ENCODE measurements around the gene COL5A1.
"Not testable (repeated sequence)": the region's sequence is repeated elsewhere in the genome, so short reads cannot be mapped to it uniquely, and the experiment has no call there.

Gene COL5A1

GRCh38 chr9:134843740-134844139 lies 202.1 kb downstream of the COL5A1 start:
- DNase-seq = no peak

DNA sequence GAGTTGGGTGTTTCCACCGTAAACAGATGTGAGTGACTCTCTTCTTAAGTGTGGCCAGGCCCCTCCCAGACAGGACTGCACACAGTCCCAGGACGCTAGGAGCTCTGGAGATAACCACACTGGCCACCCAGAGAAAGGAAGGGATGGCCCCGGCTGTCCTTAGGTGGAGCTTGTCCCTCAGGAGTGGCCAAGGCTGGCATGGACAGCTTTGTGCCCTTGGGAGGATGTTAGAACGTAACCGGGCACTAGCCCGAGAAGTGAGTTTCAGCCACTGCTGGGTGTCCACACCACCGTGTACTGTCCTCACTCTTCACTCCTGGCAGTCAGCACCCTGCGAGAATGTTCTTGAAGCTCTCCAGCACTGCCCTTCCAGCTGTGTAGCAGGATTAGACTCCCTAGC lies 203.2 kb downstream of the COL5A1 start:
- DNase-seq = no peak

DNA sequence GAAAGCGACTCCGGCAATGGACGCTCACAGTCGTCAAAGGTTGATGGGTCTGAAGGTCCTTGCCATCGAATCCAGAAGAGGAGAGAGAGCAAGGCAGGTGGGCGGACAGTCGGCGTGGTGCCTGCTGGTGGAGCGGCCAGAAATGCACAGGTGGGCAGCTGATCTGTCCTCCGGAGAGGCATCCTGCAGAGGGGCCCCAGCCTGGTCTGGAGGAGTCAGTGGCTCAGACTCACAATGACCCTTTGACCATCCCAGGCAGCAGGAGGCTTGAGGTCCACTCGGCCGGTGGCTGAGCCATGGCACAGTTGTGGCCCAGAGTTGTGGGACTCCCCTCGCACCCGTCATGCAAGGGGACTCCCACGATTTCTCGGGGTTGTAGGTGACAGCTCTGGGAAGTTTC lies 204.6 kb downstream of the COL5A1 start:
- DNase-seq = no peak

DNA sequence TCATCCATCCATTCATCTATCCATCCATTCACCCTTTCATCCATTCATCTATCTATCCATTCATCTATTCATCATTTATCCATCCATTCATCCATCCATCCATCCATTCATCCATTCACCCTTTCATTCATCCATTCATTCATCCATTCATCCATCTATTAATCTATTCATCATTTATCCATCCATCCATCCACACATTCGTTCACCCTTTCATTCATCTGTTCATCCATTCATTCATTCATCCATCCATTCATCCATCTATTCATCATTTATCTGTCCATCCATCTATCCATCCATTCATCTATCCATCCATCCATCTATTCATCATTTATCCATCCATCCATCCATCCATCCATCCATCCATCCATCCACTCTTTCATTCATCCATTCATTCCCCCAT lies 205.1 kb downstream of the COL5A1 start:
- no peak for DNase-seq

GRCh38 chr9:134847138-134847537 lies 205.5 kb downstream of the COL5A1 start:
- no peak for DNase-seq

DNA sequence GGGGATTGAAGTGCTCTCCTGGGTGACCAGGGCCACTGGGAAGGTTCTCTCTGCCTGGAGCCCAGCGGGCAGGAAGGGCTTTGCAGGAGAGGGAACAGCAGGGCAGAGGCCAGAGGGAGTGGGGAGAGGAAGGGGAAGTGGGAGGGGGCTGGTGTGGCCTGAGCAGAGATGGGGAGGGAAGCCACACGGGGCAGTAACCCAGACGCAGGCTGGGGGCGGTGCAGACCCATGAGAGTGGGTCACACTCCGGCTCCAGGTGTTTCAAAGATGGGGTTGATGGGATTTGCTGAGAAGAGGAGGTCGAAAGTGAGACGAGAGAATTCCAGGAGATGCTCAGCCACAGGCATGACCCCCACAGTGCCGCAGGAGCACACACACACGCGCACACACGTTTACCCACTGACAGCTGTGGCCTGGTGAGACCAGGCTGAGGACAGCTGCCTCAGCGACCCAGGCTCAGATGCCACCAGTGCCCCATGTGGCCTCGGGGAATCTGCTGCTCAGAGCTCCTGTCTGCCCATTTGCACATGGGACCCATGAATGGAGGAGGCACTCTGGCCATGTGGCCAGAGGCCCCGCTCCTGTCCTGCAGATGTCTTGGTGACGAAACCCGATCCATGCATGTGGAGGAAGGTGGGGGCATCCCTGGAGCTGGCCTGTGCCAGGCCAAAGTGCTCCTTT lies 206.3 kb downstream of the COL5A1 start:
- DNase-seq = no peak

- no peak for DNase-seq
Observed at GRCh38 chr9:134848504-134848903, 206.9 kb downstream of the COL5A1 start.

DNA sequence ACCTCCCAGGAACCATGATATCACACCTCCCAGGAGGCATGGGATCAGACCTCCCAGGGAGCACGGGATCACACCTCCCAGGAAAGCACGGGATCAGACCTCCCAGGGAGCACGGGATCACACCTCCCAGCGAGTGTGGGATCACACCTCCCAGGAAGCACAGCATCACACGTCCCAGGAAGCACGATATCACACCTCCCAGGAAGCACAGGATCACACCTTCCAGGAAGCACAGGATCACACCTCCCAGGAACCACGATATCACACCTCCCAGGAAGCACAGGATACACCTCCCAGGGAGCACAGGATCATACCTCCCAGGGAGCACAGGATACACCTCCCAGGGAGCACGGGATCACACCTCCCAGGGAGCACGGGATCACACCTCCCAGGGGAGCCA lies 209.0 kb downstream of the COL5A1 start:
- no peak for DNase-seq

DNA sequence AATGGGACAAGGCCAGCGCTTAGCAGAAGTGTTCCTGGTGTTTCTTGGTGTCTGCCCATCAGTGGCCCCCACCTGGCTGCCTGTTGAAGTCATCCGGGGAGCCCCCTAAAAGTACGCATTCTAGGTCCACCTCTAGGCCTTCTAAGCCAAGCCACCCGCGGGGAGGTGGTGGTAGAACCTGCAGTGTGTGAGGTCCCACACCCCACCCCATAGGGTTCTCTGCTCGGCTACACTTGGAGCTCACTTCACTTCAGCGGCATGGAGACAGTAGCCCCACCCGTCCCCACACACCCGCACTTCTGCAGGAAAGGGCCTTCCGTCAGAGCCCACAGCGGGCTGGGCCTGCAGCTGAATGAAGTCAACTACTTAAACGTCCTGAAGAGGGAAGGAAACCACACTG lies 209.4 kb downstream of the COL5A1 start:
- DNase-seq = no peak

DNA sequence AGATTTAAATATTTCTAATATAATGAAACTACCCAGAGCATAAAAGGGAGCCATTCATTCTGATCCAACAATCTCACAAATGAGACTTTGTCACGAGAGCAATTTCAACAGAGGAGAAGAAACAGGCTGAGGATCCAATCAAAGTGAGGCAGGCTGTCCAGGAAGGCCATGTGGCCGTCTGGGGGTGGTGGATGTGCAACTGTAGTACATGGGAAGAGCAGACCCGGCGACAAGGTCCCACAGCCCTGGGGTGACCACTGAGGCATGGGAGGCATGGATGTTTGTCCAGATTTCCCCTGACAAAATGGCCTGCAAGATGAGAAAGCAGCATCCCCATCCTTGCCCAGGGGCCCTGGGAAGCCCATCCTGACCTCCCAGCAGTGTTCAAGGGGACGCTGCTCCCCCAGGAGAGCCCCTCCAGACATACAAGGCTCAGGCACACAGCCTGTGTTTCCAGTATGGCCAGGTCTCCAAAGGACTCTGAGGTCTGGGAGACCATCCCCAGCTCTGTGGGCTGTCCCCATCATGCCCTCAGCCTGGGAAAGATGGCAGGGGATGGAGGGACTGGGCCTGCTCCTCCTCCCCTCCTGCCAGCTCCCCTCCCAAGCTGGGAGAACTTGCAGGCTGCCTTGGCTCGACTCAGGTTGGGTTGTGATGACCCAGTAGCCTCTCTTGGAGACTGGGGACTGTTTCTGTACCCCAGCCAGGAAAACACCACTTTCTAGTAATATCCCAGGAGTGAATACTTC lies 211.5 kb downstream of the COL5A1 start:
- DNase-seq = no peak

DNA sequence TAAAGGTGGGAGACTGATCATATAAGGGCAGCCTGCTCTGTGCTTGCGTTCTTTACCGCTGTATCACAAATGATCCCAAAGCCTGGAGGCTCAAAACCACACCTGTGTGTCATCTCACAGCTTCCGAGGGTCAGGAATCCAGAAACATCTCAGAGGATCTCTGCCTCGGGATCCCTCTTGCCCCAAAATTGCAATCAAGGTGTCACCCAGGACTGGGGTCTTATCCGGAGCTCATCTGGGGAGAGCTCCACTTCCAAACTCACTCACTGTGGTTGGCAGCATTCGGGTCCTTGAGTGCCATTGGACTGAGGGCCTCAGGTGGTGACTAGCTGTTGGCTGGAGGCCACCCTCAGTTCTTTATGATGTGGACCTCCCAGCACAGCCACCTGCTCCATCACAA lies 212.3 kb downstream of the COL5A1 start:
- no peak for DNase-seq

DNA sequence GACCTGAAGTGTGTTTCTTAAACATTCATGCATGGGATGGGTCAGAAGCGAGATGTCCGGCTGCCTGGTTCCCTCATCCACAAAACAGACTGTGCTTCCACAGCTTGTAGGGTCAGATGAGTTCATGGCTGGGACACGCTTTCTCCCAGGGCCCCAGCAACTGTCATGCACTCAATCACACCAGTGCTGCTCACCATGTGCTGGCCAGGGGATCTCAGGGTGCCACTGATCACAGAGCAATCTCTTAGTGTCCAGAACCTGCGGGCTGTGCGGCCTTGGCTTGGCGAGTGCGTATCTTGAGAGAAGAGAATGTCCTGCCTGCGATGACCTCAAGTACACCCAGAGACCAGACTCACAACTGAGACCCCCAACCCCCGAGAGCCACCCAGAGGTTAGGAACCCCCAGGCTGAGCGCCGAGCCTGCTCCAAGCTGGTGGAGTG lies 213.0 kb downstream of the COL5A1 start:
- no peak for DNase-seq

- DNase-seq = no peak
Observed at GRCh38 chr9:134855231-134855899, 213.8 kb downstream of the COL5A1 start.

DNA sequence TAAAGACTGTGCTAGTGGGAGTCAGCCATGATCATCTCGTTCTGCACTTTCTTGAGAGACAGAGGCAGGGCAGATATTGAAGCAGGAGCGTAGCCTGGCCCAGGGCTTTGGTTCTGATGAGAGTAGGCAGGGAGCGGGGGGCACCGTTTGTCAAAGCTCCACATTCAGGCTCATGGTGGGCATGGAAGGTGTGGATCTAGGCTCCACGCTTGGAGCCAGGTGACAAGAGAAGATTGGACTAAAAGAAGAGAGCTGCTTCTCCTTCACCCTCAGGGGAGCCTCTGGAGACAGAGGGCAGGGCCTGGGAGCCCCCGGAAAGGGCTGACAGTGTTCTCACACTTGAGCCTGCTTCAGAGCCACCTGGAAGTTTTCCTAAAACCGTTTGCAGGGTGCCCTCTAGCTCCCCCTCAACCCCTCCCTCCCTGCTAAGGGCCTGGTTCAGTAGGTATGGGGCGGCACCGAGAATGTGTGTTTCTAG lies 214.3 kb downstream of the COL5A1 start:
- no peak for DNase-seq

DNA sequence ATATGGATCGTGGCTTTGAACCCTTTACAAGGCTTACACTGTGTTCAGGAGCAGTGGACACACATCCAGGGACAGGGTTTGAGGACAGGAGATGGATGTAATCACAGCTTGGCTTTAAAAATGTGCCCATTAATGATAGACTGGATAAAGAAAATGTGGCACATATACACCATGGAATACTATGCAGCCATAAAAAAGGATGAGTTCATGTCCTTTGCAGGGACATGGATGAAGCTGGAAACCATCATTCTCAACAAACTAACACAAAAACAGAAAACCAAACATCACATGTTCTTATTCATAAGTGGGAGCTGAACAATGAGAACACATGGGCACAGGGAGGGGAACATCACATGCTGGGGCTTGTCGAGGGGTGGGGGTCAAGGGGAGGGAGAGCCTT lies 215.8 kb downstream of the COL5A1 start:
- not testable (repeated sequence) for DNase-seq

- DNase-seq = peak; percentile 27 to 52
Observed at GRCh38 chr9:134858051-134858841, 216.6 kb downstream of the COL5A1 start.

- DNase-seq = no peak
Observed at GRCh38 chr9:134860510-134860909, 218.9 kb downstream of the COL5A1 start.

DNA sequence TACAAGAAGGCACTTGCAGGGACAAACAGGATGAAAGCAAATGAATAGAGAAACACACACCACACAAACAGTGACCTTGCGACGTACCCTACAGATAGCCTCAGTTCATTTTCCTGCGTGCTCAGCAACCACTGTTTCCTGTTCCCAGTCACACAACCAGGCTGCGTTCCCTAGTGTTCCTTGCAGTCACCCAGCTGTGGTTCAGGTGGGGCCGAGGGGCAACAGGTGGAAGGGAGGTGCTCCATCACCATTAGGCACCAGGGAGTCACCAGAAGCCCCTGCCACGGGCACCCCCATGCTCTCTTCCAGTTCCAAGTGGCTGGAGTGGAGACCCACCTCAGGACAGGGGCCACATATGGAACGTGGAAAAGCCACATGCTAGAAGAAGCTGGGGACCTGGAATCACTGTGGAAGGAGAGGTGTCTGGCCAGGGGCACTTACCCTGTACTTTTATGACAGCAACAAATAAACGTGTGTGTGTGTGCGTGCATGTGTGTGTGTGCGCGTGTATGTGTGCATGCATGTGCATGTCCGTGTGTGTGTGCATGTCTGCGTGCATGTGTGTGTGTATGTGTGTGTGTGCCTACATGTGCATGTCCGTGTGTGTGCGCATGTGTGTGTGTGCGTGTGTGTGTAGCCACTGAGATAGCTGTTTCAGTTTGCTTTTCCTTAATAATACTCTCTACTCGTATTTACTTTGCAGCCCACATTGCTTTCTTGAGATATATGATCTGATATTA lies 220.2 kb downstream of the COL5A1 start:
- DNase-seq = no peak

DNA sequence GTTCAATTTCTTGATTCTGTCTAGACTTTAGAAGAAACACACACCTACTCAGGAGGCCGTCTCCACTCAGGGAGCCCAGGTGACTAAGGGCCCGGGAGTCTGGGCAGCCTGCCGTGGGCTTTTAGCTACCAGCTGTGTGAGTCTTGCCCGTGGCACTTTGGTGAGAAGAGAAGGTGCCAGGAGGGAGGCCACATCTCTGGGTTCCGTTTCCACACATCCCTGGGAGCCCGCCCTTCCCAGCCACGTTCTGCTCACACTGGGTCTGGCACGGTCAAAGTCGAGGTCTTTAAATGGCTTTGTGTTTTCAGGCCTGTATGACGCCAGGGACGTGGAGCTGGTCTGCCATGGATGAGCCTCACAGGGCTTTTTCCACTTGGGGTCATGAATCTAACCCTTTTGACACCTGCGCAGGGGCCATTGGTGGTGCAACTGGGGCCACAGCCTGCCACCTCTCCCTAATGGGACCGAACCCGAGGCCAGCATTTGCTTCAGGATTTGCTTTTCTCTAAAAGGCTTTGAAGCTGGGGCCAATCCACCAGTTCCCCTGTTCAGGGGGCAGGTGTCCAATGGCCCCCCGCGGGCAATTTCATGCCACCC lies 221.8 kb downstream of the COL5A1 start:
- no peak for DNase-seq

DNA sequence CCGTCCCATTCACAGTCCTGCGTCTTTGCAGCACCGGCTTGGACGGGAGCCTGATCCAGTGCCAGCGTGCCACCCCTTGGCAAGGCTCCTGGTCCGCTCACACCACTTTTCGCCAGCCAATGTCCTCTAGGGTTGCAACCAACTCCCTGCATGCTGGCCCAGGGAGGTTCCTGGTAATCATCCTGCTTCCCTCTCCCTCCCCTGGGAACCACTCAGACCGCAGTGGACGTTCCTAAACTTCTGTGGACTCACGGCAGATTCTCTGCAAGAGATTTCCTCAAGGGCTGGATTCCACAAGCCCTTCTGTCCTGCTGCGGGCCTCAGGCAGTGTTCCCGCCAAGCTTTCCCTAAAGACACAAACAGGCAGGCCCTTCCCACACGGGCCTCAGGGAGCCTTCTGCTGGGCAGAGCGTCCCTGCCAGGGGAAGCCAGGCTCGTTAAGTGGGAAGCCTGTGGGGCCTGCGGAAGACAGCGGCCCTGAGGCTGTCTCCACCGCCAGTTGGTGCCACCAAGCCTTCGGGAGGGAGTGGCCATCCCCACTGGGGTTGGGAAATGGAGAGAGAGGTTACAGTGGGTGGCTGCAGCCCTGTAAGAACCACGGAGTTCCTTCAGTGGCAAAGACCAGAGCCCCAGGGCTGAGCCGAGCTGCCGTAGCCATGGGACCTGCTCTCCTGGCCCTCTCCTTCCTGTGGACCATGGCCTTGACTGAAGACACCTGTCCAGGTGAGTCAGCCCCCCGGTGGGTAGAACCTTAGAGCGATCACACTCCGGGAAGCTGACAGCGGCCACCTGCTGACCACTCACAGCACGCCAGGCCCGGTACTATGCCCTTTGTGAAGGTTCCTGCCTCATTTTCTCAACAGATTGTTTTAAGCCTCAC lies 222.6 kb downstream of the COL5A1 start:
- no peak for DNase-seq

DNA sequence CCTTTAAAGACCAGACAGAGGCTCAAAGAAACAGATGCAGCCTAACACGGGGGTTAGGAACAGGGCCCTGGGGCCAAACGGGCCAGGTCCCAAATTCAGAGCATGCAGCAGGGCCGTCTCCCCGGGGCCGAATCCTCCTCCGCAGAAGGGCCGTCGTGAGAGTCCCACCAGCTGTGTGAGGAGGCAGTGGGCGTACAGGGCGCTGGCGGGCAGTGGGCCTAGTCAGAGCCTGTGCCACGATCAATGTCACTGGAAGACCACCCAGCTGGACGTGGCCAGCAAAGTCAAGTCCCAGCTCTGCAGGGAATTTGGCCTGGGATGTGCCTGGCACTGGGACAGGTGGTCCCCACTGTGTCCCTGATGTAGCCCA lies 223.2 kb downstream of the COL5A1 start:
- no peak for DNase-seq
